Testis (tissue), 3 donors: Measurements from ENCODE around the gene EVA1B. TPM values are rescaled to one million over a fixed set of nuclear protein-coding genes. Genes with fewer than 3 reads are reported as not detected.

Experiments
- DNase-seq: peaks from one replicate; pipeline ENCODE4 v3.0.0-alpha.2; 2019
- H3K27ac ChIP-seq, 2 donors: fragments of 200-600 bp; sonication (generic); one replicate each; pipeline ENCODE4 v1.5.1; 2019
- H3K27me3 ChIP-seq: fragments of 200-600 bp; sonication (generic); one replicate; pipeline ENCODE4 v1.5.1; 2019
- H3K36me3 ChIP-seq: fragments of 200-600 bp; sonication (generic); one replicate; pipeline ENCODE4 v1.5.1; 2017; ENCODE audit warnings: low read depth; ENCODE audit errors: missing control alignments
- H3K4me1 ChIP-seq: fragments of 200-600 bp; sonication (generic); one replicate; pipeline ENCODE4 v1.5.1; 2019
- H3K4me3 ChIP-seq, 2 donors: fragments of 200-600 bp; sonication (generic); one replicate each; pipeline ENCODE4 v1.5.1; 2017 to 2019
- H3K9me3 ChIP-seq: fragments of 200-600 bp; sonication (generic); one replicate; pipeline ENCODE4 v1.5.1; 2017
- POLR2A ChIP-seq: fragments of 450-650 bp; IDR thresholded peaks from one replicate; pipeline ENCODE4 v1.6.1; 2017; ENCODE audit warnings: antibody characterized with exemption, mild to moderate bottlenecking, moderate library complexity
- WGBS, 2 donors: methylation state at CpG; one replicate each; pipeline ENCODE4 v1.1.5; 2018; 5-methylcytosine and 5-hydroxymethylcytosine counted together
- intact Hi-C: fragments of 100-400 bp; cut with DNase I; formaldehyde crosslinking; loops from one replicate; pipeline ENCODE4 v1.15.1; 2023; ENCODE audit warnings: low total_unique reads
- polyA plus RNA-seq: library from polyadenylated mRNA; stranded (reverse); fragments of 350-450 nt; fragmentation: Illumina TruSeq; extraction: RNeasy Lipid Tissue Mini Kit (QIAGEN cat#74804); gene quantifications from one replicate; pipeline ENCODE4 v1.2.3, GENCODE V29; 2014; ENCODE audit warnings: low read depth, low replicate concordance; ENCODE audit not compliant: insufficient read depth
- total RNA-seq, 2 donors: library from RNA; depleted of rRNA; stranded (reverse); fragments of >200 nt; gene quantifications; one replicate each; pipeline ENCODE4 v1.2.3, GENCODE V29; 2016
- TF ChIP-seq, protein P1 (sequence below), 3 experiments: fragments of 450-650 bp in 2 of 3; fragments of 200-600 bp in 1 of 3; sonication (generic) in 1 of 3; IDR thresholded peaks; one replicate each; pipeline ENCODE4 v1.5.1; 2016 to 2019; ENCODE audit warnings: antibody characterized with exemption in 3 of 3, mild to moderate bottlenecking in 2 of 3, moderate library complexity in 1 of 3

The EVA1B gene
- total and polyA plus RNA-seq, 3 donors from 2014 or later: 9.1 to 19.4 (median 9.6) TPM

DNA sequence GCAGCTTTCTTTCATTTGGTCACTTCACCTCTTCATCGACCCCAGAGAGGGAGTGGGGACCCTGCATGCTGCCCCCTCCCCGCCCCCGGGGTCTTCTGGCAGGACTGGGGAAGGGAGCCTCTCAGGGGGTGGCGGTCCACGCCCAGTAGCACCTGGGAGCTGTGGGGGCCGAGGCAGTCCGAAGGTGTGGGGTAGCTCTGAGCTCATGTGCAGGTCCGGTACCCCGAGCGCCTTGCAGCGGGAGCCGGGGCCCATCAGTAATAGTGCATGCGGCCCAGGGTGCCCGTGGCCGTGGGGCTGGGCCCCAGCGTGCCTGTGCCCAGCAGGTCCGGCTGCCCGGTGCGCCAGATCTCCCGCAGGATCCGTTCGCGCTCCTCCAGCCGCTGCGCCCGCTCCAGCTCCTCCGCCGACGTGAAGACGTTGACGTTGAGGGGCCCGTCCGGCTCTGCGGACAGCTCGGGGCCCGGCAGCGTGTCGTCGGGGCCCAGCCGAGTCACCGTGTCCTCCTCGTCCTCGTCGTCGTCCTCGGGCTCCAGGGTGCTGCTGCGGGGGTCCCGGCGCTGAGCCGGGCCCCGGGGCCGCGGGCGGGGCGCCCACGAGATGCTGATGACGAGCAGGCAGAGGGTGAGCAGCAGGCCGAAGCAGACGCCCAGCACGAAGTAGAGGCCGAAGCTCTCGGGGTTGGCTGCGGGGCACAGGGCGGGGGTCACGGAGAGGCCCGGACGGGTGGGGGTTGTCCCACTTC, 1.2 kb downstream of the EVA1B start:
- H3K27ac ChIP-seq: peak overlapping the region; percentile 88 to 94
- no peaks in the 10 kb centered on the region for H3K9me3 ChIP-seq
- intact Hi-C loops: no loop called here
- TF ChIP-seq, protein P1, sequence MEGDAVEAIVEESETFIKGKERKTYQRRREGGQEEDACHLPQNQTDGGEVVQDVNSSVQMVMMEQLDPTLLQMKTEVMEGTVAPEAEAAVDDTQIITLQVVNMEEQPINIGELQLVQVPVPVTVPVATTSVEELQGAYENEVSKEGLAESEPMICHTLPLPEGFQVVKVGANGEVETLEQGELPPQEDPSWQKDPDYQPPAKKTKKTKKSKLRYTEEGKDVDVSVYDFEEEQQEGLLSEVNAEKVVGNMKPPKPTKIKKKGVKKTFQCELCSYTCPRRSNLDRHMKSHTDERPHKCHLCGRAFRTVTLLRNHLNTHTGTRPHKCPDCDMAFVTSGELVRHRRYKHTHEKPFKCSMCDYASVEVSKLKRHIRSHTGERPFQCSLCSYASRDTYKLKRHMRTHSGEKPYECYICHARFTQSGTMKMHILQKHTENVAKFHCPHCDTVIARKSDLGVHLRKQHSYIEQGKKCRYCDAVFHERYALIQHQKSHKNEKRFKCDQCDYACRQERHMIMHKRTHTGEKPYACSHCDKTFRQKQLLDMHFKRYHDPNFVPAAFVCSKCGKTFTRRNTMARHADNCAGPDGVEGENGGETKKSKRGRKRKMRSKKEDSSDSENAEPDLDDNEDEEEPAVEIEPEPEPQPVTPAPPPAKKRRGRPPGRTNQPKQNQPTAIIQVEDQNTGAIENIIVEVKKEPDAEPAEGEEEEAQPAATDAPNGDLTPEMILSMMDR (IDR thresholded peaks at IDR 0.05): no peak
- TF ChIP-seq POLR2A: no peak
- no peak for DNase-seq
- H3K4me1 ChIP-seq: peaks cover 13% of the 10 kb centered on the region
- peak overlapping the region; percentile 75 for H3K4me3 ChIP-seq
- no peaks in the 10 kb centered on the region for H3K27me3 ChIP-seq
- H3K36me3 ChIP-seq: no peaks in the 10 kb centered on the region
- WGBS, 2 donors: 35% methylated on average over 12 to 67 of the region's 67 CpGs

DNA sequence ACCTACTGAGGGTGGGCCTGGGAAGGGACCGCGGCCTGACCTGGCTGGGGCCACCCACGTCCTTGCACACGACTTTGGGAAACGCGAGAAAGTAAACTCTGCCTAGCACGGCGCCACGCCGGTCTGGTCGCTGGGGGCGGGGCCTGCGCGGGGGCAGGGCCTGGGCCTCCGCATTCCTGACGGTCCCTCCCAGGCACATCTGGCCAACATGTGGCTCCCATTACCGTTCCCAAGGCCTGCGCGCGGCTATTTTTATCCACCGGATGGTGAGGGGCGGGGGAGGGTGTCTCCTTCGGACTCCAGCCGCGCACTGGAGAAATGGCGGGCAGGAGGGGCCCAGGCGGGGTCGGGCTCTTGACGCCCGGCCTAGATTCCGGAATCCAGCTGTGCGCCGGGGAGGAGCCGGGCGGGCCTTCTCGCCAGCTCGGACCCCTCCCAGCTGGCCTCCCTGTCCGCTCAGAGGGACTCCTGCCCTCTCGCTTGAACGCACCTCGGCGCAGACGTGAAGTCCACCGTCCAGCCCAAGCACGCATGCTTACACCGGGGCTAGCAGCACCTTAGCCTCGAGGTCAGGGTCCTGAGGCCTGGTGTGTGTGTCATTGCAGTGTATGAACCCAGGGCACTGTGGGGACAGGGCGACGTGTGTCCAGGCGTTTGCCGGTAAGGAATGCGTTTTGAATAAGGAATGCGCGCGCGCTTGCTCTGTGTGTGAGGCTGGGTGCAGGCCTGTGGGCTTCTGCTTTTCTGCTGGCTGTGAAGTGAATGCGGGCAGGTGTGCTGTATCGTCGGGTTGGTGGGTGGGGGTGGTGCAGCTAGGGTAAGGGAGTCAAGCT, 2.1 kb downstream of the EVA1B start:
- H3K9me3 ChIP-seq: no peaks in the 10 kb centered on the region
- intact Hi-C loops: no loop called here
- TF ChIP-seq, protein P1 (IDR thresholded peaks at IDR 0.05): no peak
- peak; percentile 18 for TF ChIP-seq POLR2A

DNA sequence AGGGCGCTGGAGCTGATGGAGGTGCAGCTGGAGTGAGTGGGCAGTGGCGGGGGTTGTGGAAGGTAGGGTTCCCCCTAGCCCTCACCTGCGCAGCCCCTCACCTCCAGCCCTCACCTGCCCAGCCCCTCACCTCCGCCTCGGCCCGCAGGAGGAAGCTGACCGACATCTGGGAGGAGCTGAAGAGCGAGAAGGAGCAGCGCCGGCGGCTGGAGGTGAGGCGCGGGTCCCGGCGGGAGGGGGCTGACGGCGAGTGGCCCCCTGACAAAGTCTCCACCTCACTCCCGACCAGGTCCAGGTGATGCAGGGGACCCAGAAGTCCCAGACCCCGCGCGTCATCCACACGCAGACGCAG, 2.7 kb downstream of the EVA1B start:
- WGBS, 2 donors: 7 to 20% methylated on average over 18 to 21 of the region's 23 CpGs
- no peak for TF ChIP-seq POLR2A
- TF ChIP-seq, protein P1 (IDR thresholded peaks at IDR 0.05): no peak
- intact Hi-C loops: no loop called here

More for the DNA sequence above, 2.1 kb downstream of the EVA1B start:
- 13 to 23% methylated on average over 31 to 59 of the region's 59 CpGs for WGBS, 2 donors
- Histone ChIP-seq H3K27ac (peak overlapping the region; percentile 88 to 94), H3K27me3 (no peaks in the 10 kb centered on the region), H3K36me3 (no peaks in the 10 kb centered on the region), H3K4me1 (peaks cover 13% of the 10 kb centered on the region), H3K4me3 (peak overlapping the region; percentile 55 to 75)
- peak; percentile 87 for DNase-seq

DNA sequence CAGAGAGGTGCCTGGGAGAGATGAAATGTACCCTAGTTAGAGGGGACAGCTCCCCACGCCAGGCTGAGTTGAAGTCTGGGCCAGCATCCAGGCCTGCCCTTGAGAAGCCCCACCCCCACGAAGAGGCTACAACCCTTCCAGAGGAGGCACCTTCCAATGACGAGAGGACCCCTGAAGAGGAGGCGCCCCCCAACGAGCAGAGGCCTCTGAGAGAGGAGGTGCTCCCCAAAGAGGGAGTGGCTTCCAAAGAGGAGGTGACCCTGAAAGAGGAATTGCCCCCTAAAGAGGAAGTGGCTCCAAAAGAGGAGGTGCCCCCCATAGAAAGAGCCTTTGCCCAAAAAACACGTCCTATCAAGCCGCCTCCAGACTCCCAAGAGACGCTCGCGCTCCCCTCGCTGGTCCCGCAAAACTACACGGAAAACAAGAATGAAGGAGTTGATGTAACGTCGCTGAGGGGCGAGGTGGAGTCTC, 3.1 kb downstream of the EVA1B start:
- intact Hi-C loops: no loop called here
- no peak for DNase-seq
- peaks cover 13% of the 10 kb centered on the region for H3K4me1 ChIP-seq
- H3K36me3 ChIP-seq: no peaks in the 10 kb centered on the region
- H3K9me3 ChIP-seq: no peaks in the 10 kb centered on the region
- no peaks in the 10 kb centered on the region for H3K27me3 ChIP-seq
- TF ChIP-seq, protein P1 (IDR thresholded peaks at IDR 0.05): no peak
- no peak for TF ChIP-seq POLR2A
- H3K27ac ChIP-seq: peak overlapping the region; percentile 66 to 94
- peak overlapping the region; percentile 55 to 75 for H3K4me3 ChIP-seq
- 18 to 22% methylated on average over 15 to 16 of the region's 16 CpGs for WGBS, 2 donors

More for the DNA sequence above, 2.7 kb downstream of the EVA1B start:
- Histone ChIP-seq H3K36me3 (no peaks in the 10 kb centered on the region), H3K9me3 (no peaks in the 10 kb centered on the region), H3K4me3 (peak overlapping the region; percentile 55 to 75), H3K27me3 (no peaks in the 10 kb centered on the region), H3K4me1 (peaks cover 13% of the 10 kb centered on the region), H3K27ac (peak overlapping the region; percentile 66 to 94)
- DNase-seq: no peak
